Pancreas (tissue), 10 donors: ENCODE results near the gene GBA2. TPM values are rescaled to one million over a fixed set of nuclear protein-coding genes. Genes with fewer than 3 reads are reported as not detected.

Source experiments
- ATAC-seq, 4 donors: fragments of 200-7000 bp; cut with Tn5 transposase; one replicate each; pipeline versions ENCODE4 v1.8.0 to v1.9.1; 2020; ENCODE audit warnings: mild to moderate bottlenecking in 4 of 4, moderate library complexity in 4 of 4
- DNase-seq, 6 donors: peaks; one replicate each; pipeline ENCODE4 v3.0.0-alpha.2; 2020
- FAIRE-seq: peaks from 2 replicates; lab custom pipeline; 2012; peaks lifted over from hg19 to GRCh38; lab: Jason Lieb, UNC
- H3K27ac ChIP-seq, 4 donors: fragments of 200-600 bp; sonication (generic); 1 replicate in 3 of 4; 2 replicates in 1 of 4; pipeline versions ENCODE4 v1.5.0 to v1.8.0; 2020
- H3K27me3 ChIP-seq, 4 donors: fragments of 200-600 bp; one replicate each; pipeline ENCODE4 v1.8.0; 2021
- H3K36me3 ChIP-seq, 3 donors: fragments of 200-600 bp; sonication (generic) in 1 of 3; one replicate each; pipeline versions ENCODE4 v1.5.0 to v1.8.0; 2020 to 2021
- H3K4me1 ChIP-seq, 3 donors: fragments of 200-600 bp; one replicate each; pipeline ENCODE4 v1.8.0; 2021
- H3K4me3 ChIP-seq, 4 donors: fragments of 200-600 bp; sonication (generic) in 2 of 4; one replicate each; pipeline versions ENCODE4 v1.5.0 to v1.8.0; 2020 to 2021
- H3K9me3 ChIP-seq, 4 donors: fragments of 200-600 bp; one replicate each; pipeline ENCODE4 v1.8.0; 2021
- CTCF ChIP-seq, 4 donors: fragments of 200-600 bp; sonication (generic) in 3 of 4; IDR thresholded peaks; one replicate each; pipeline versions ENCODE4 v1.5.0 to v1.8.0; 2021; ENCODE audit warnings: antibody characterized with exemption in 4 of 4
- WGBS, 2 donors: extraction: QIAGEN DNeasy Blood & Tissue Kit; methylation state at CpG; one replicate each; pipeline ENCODE4 v1.1.7; 2013; 5-methylcytosine and 5-hydroxymethylcytosine counted together
- intact Hi-C, 3 donors: fragments of 100-400 bp; cut with DNase I; formaldehyde crosslinking; loops; one replicate each; pipeline versions ENCODE4 v1.11.1 to v1.14.2; 2022
- microRNA-seq, 2 donors: library from miRNA; unstranded; fragments of <30 nt; microRNA quantifications; one replicate each; pipeline versions ENCODE4 to v1.1.0, GENCODE V29; 2019 to 2020
- polyA plus RNA-seq, 2 donors: library from polyadenylated mRNA; stranded (reverse); fragments of 200-250 nt; gene quantifications; one replicate each; pipeline ENCODE4 v1.2.3, GENCODE V29; 2013
- total RNA-seq, 6 donors: library from RNA; stranded (reverse); fragmentation: NEBNext Ultra II Directional in 4 of 6; extraction: Animal tissue kit (Norgen Biotek cat#: 25700) in 4 of 6; gene quantifications; one replicate each; pipeline versions ENCODE4 v1.2.1 to v1.2.4, GENCODE V29; 2021 to 2023
- donor health status: healthy with polysubstance abuse.
- donor health status: DM: no; HTN: no; CAD: no; lungs with moderate emphysema.
- donor health status: DM: no; HTN: no; CAD: no.
- donor health status: control.
- donor health status: control.
- donor health status: Bipolar disorder and iron deficiency.
- donor health status: DM: yes; HTN: yes; CAD: no.
- donor health status: DM: no; HTN: no; CAD: no.
- donor health status: DM: no; HTN: no; CAD: no.
- donor health status: DM: yes; HTN: yes; CAD: no.

GBA2 gene
- total and polyA plus RNA-seq, 8 donors = 22.0 to 91.3 (median 34.4) TPM

- H3K36me3 ChIP-seq = no peaks in the 10 kb centered on the region
- H3K27ac ChIP-seq = peak within 1 kb of the TSS; percentile 51 to 73 (median 60)
- no peaks in the 10 kb centered on the region for H3K27me3 ChIP-seq
- WGBS, 2 donors = 56 to 62% methylated on average over 53 to 61 of the region's 61 CpGs
- intact Hi-C loops = no loop called here
- H3K9me3 ChIP-seq = no peaks in the 10 kb centered on the region
- ATAC-seq (peak in 3 of 4 donors; percentile 13 to 23 (median 22)), DNase-seq (peak in 3 of 6 donors; percentile 17 to 75 (median 65)), FAIRE-seq (no peak)
- peaks cover 0 to 4% (median 4%) of the 10 kb centered on the region in 3 donors for H3K4me1 ChIP-seq
- H3K4me3 ChIP-seq = peak within 1 kb of the TSS; percentile 30 to 66 (median 58)
- TF ChIP-seq CTCF (IDR thresholded peaks at IDR 0.05) = no peak
Measured at GRCh38 chr9:35689542-35690293, 59.3 kb downstream of the GBA2 start, which contains the start of gene TPM2. Gene TPM2 (minus strand): TSS chr9:35689925. CDS start chr9:35689817, 108 bp downstream.

- Histone ChIP-seq H3K27me3 (no peaks in the 10 kb centered on the region), H3K36me3 (no peaks in the 10 kb centered on the region), H3K4me1 (peaks cover 0 to 4% (median 4%) of the 10 kb centered on the region in 3 donors), H3K9me3 (no peaks in the 10 kb centered on the region), H3K4me3 (peak overlapping the region in 2 of 4 donors; percentile 54 to 63), H3K27ac (no peak overlapping the region)
- no peak for TF ChIP-seq CTCF (IDR thresholded peaks at IDR 0.05)
- no peak for FAIRE-seq
- intact Hi-C loops = no loop called here
- WGBS, 2 donors = 84 to 90% methylated on average over 12 of the region's 12 CpGs
- ATAC-seq = no peak
- DNase-seq = peak in 1 of 6 donors; percentile 20
Measured at GRCh38 chr9:35688558-35689541, 60.2 kb downstream of the GBA2 start.

GRCh38 chr9:35687972-35688557, 61.0 kb downstream of the GBA2 start:
- H3K9me3 ChIP-seq = no peaks in the 10 kb centered on the region
- H3K27me3 ChIP-seq = no peaks in the 10 kb centered on the region
- 90 to 95% methylated on average over 2 of the region's 2 CpGs for WGBS, 2 donors
- H3K4me1 ChIP-seq = peaks cover 0 to 4% (median 4%) of the 10 kb centered on the region in 3 donors
- no peak overlapping the region for H3K27ac ChIP-seq
- intact Hi-C loops = no loop called here
- TF ChIP-seq CTCF (IDR thresholded peaks at IDR 0.05) = no peak
- H3K4me3 ChIP-seq = no peak overlapping the region
- FAIRE-seq (no peak), DNase-seq (peak in 2 of 6 donors; percentile 20 to 22), ATAC-seq (no peak)
- H3K36me3 ChIP-seq = no peaks in the 10 kb centered on the region

- Histone ChIP-seq H3K27ac (no peak overlapping the region), H3K4me3 (no peak overlapping the region), H3K27me3 (no peaks in the 10 kb centered on the region), H3K4me1 (peaks cover 0 to 4% (median 4%) of the 10 kb centered on the region in 3 donors), H3K9me3 (no peaks in the 10 kb centered on the region), H3K36me3 (no peaks in the 10 kb centered on the region)
- FAIRE-seq (no peak), ATAC-seq (no peak), DNase-seq (peak in 2 of 6 donors; percentile 5 to 34)
- intact Hi-C loops = no loop called here
- WGBS, 2 donors = 67 to 77% methylated on average over 2 of the region's 2 CpGs
- TF ChIP-seq CTCF (IDR thresholded peaks at IDR 0.05) = no peak
Measured at GRCh38 chr9:35687306-35687705, 61.7 kb downstream of the GBA2 start.

Small RNA genes lying within 50 kb of the gene (microRNA-seq; reads per million reads assigned to microRNA genes)
- gene MIR6852 = 0.29 to 0.39 reads per million in 2 donors
- gene MIR6853 = 0 to 0.29 reads per million in 2 donors

Other genes starting within 250 kb of the GBA2 start
- gene TESK1, start 144.0 kb downstream of the GBA2 start, total RNA-seq = 10 to 100 TPM; 12.1 to 23.0 (median 14.2) TPM
- gene TESK1, start 144.0 kb downstream of the GBA2 start, polyA plus RNA-seq = 10 to 100 TPM; 38.7 to 56.6 TPM
- gene CD72, start 130.8 kb downstream of the GBA2 start, total RNA-seq = 1 to 10 TPM in 5 of 6 donors, under 1 TPM in 1; 0.88 to 3.4 (median 2.9) TPM
- 1 to 10 TPM; 3.5 to 7.7 TPM for gene CD72, start 130.8 kb downstream of the GBA2 start, polyA plus RNA-seq
- under 1 TPM in 4 of 6 donors, not detected in 2; 0.25 to 0.59 (median 0.46) TPM for gene SIT1, start 98.3 kb downstream of the GBA2 start, total RNA-seq
- under 1 TPM; 0.27 to 0.45 TPM for gene SIT1, start 98.3 kb downstream of the GBA2 start, polyA plus RNA-seq
- gene RMRP, start 91.2 kb downstream of the GBA2 start, total RNA-seq = over 10,000 TPM in 4 of 6 donors, 1,000 to 10,000 TPM in 2; 3,151 to 15,171 (median 11,469) TPM
- gene RMRP, start 91.2 kb downstream of the GBA2 start, polyA plus RNA-seq = 100 to 1,000 TPM in 1 of 2 donors, 10 to 100 TPM in 1; 80.5 to 300 TPM
- 10 to 100 TPM; 13.8 to 32.6 (median 19.0) TPM for gene CCDC107, start 90.9 kb downstream of the GBA2 start, total RNA-seq
- 10 to 100 TPM; 55.4 to 84.7 TPM for gene CCDC107, start 90.9 kb downstream of the GBA2 start, polyA plus RNA-seq
- gene ARHGEF39, start 84.0 kb downstream of the GBA2 start, total RNA-seq = 1 to 10 TPM in 3 of 6 donors, under 1 TPM in 3; 0.20 to 1.2 (median 0.98) TPM
- gene ARHGEF39, start 84.0 kb downstream of the GBA2 start, polyA plus RNA-seq = 1 to 10 TPM; 1.4 to 2.0 TPM
- 10 to 100 TPM in 2 of 6 donors, 1 to 10 TPM in 4; 1.2 to 75.6 (median 5.7) TPM for gene CA9, start 75.3 kb downstream of the GBA2 start, total RNA-seq
- gene CA9, start 75.3 kb downstream of the GBA2 start, polyA plus RNA-seq = 10 to 100 TPM in 1 of 2 donors, 1 to 10 TPM in 1; 9.2 to 17.9 TPM
- gene TPM2, start 59.3 kb downstream of the GBA2 start, total RNA-seq = 10 to 100 TPM; 11.3 to 52.8 (median 22.6) TPM
- gene TPM2, start 59.3 kb downstream of the GBA2 start, polyA plus RNA-seq = 100 to 1,000 TPM; 204 to 227 TPM
- 100 to 1,000 TPM in 2 of 6 donors, 10 to 100 TPM in 4; 72.0 to 141 (median 86.6) TPM for gene TLN1, start 17.0 kb downstream of the GBA2 start, total RNA-seq
- 10 to 100 TPM; 64.5 to 72.7 TPM for gene TLN1, start 17.0 kb downstream of the GBA2 start, polyA plus RNA-seq
- gene CREB3, start 16.6 kb downstream of the GBA2 start, total RNA-seq = 10 to 100 TPM; 15.7 to 24.3 (median 18.8) TPM
- 10 to 100 TPM; 23.9 to 29.6 TPM for gene CREB3, start 16.6 kb downstream of the GBA2 start, polyA plus RNA-seq
- 10 to 100 TPM; 12.7 to 18.3 (median 15.0) TPM for gene RGP1, start 59 bp upstream of the GBA2 start, total RNA-seq
- gene RGP1, start 59 bp upstream of the GBA2 start, polyA plus RNA-seq = 1 to 10 TPM; 6.8 to 9.3 TPM
- gene MSMP, start 5.0 kb upstream of the GBA2 start, total RNA-seq = 1 to 10 TPM in 1 of 6 donors, under 1 TPM in 1, not detected in 4; 0.67 to 2.3 TPM
- under 1 TPM in 1 of 2 donors, not detected in 1; 0.49 TPM for gene MSMP, start 5.0 kb upstream of the GBA2 start, polyA plus RNA-seq
- gene NPR2, start 42.4 kb upstream of the GBA2 start, total RNA-seq = 1 to 10 TPM; 2.2 to 7.9 (median 2.7) TPM
- 10 to 100 TPM in 1 of 2 donors, 1 to 10 TPM in 1; 8.3 to 14.6 TPM for gene NPR2, start 42.4 kb upstream of the GBA2 start, polyA plus RNA-seq
- 1 to 10 TPM in 2 of 6 donors, under 1 TPM in 4; 0.52 to 1.8 (median 0.83) TPM for gene SPAG8, start 63.0 kb upstream of the GBA2 start, total RNA-seq
- gene SPAG8, start 63.0 kb upstream of the GBA2 start, polyA plus RNA-seq = 1 to 10 TPM; 1.6 to 3.1 TPM
- 10 to 100 TPM; 20.6 to 43.7 (median 29.7) TPM for gene HINT2, start 65.8 kb upstream of the GBA2 start, total RNA-seq
- 10 to 100 TPM; 51.7 to 64.2 TPM for gene HINT2, start 65.8 kb upstream of the GBA2 start, polyA plus RNA-seq
- not detected for gene FAM221B, start 79.5 kb upstream of the GBA2 start, total RNA-seq
- under 1 TPM in 1 of 2 donors, not detected in 1; 0.11 TPM for gene FAM221B, start 79.5 kb upstream of the GBA2 start, polyA plus RNA-seq
- gene TMEM8B, start 80.0 kb upstream of the GBA2 start, total RNA-seq = 10 to 100 TPM in 1 of 6 donors, 1 to 10 TPM in 5; 4.9 to 10.3 (median 7.0) TPM
- 10 to 100 TPM; 11.1 to 17.2 TPM for gene TMEM8B, start 80.0 kb upstream of the GBA2 start, polyA plus RNA-seq
- not detected for gene OR13J1, start 121.2 kb upstream of the GBA2 start, total RNA-seq
- gene OR13J1, start 121.2 kb upstream of the GBA2 start, polyA plus RNA-seq = not detected
- gene HRCT1, start 157.0 kb upstream of the GBA2 start, total RNA-seq = 1 to 10 TPM in 3 of 6 donors, under 1 TPM in 3; 0.43 to 1.5 (median 0.83) TPM
- 1 to 10 TPM in 1 of 2 donors, under 1 TPM in 1; 0.33 to 1.5 TPM for gene HRCT1, start 157.0 kb upstream of the GBA2 start, polyA plus RNA-seq
- under 1 TPM in 5 of 6 donors, not detected in 1; 0.12 to 0.74 (median 0.44) TPM for gene SPAAR, start 160.3 kb upstream of the GBA2 start, total RNA-seq
- 1 to 10 TPM in 1 of 2 donors, under 1 TPM in 1; 0.31 to 1.6 TPM for gene SPAAR, start 160.3 kb upstream of the GBA2 start, polyA plus RNA-seq
- gene OR2S2, start 208.9 kb upstream of the GBA2 start, total RNA-seq = not detected
- gene OR2S2, start 208.9 kb upstream of the GBA2 start, polyA plus RNA-seq = not detected